Stimulated activated CD4-positive, alpha-beta T cell treated with anti-CD3 and anti-CD28 coated beads, Interleukin-4, amount 100 ng/mL, for 4 hours (primary cell): ENCODE results near the gene SIM1.

Source experiments
- DNase-seq, 2 experiments: peaks; one replicate each; pipeline ENCODE4 v3.0.0-alpha.2; 2020

Gene SIM1

GRCh38 chr6:100464903-100465700 is at the start of gene SIM1:
TSS of gene SIM1 (minus strand) at chr6:100464921. CDS start at chr6:100463468, 1,453 bp downstream.
- no peak for DNase-seq

- no peak for DNase-seq
Observed at GRCh38 chr6:100512203-100512862, 47.6 kb upstream of the SIM1 start.

- DNase-seq = no peak
Observed at GRCh38 chr6:100509101-100509500, 44.4 kb upstream of the SIM1 start.

GRCh38 chr6:100506651-100507050 is 41.9 kb upstream of the SIM1 start:
- DNase-seq = no peak

- no peak for DNase-seq
Observed at GRCh38 chr6:100504786-100505737, 40.3 kb upstream of the SIM1 start.

- no peak for DNase-seq
Observed at GRCh38 chr6:100503043-100503705, 38.5 kb upstream of the SIM1 start.

GRCh38 chr6:100493206-100493888 is 28.6 kb upstream of the SIM1 start:
- DNase-seq = no peak

- DNase-seq = no peak
Observed at GRCh38 chr6:100491952-100492670, 27.4 kb upstream of the SIM1 start.

GRCh38 chr6:100490065-100490464 is 25.3 kb upstream of the SIM1 start:
- DNase-seq = no peak

GRCh38 chr6:100488244-100488643 is 23.5 kb upstream of the SIM1 start:
- DNase-seq = no peak

- no peak for DNase-seq
Observed at GRCh38 chr6:100487638-100488037, 22.9 kb upstream of the SIM1 start.

- DNase-seq = no peak
Observed at GRCh38 chr6:100485268-100485667, 20.5 kb upstream of the SIM1 start.

- DNase-seq = no peak
Observed at GRCh38 chr6:100484474-100484873, 19.8 kb upstream of the SIM1 start.

GRCh38 chr6:100482698-100483097 is 18.0 kb upstream of the SIM1 start:
- no peak for DNase-seq

GRCh38 chr6:100479179-100480035 is 14.7 kb upstream of the SIM1 start:
- DNase-seq = no peak

- no peak for DNase-seq
Observed at GRCh38 chr6:100475554-100476320, 11.0 kb upstream of the SIM1 start.

GRCh38 chr6:100473182-100473581 is 8.5 kb upstream of the SIM1 start:
- DNase-seq = no peak

GRCh38 chr6:100472674-100473073 is 8.0 kb upstream of the SIM1 start:
- no peak for DNase-seq

GRCh38 chr6:100470422-100471120 is 5.8 kb upstream of the SIM1 start:
- no peak for DNase-seq
